GM12864 (cell line): ENCODE results near the gene TMEM233.

ENCODE experiments used
- DNase-seq: peaks from one replicate; pipeline ENCODE4 v3.0.0-alpha.2; 2011; ENCODE audit warnings: low read depth
- H3K4me3 ChIP-seq: 2 replicates; pipeline ENCODE4 v1.5.1; 2011; ENCODE audit warnings: mild to moderate bottlenecking, low read depth, low read length, control low read depth
- CTCF ChIP-seq: IDR thresholded peaks from 2 replicates; pipeline ENCODE4 v1.5.1; 2011; ENCODE audit warnings: low read depth, mild to moderate bottlenecking, moderate library complexity, low read length, control low read depth, inconsistent platforms; ENCODE audit errors: missing control alignments

Gene TMEM233

DNA sequence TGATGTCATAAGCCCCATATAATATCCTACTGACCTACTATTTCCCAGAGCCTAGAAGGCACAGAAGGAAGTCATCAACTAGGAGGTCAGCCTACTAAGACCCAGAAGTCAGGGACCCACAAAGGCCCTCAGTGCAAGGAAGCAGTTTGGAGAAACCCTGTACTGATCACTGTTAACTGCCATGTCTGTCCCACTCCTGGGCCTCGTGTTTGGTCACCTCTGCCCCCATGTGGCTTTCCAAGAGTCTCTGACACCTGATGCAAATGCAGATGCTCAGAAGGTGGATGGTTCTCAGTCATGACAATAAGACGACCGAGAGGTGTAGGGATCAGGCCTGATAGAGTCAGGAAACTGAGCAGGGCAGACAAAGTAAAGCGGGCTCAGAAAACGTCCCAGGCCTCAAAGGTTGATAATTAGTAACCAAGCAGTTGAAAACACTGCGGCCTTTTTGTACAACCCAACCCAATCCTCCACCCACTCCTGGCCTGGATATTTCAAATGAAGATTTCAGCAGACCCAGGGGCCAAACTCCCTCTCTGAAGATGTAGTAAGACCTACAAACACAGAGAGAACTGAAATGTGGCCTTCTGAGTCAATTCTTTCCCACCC is 97.7 kb downstream of the TMEM233 start:
- no peak overlapping the region for H3K4me3 ChIP-seq
- DNase-seq, result no peak
- no peak for TF ChIP-seq CTCF

- TF ChIP-seq CTCF, result no peak
These were observed 98.8 kb downstream of the TMEM233 start for GRCh38 chr12:119692410-119692809.

More at GRCh38 chr12:119692410-119692809, 98.8 kb downstream of the TMEM233 start:
- H3K4me3 ChIP-seq, result no peak overlapping the region
- DNase-seq, result no peak
